OCI-LY3 (cell line): ENCODE results near the gene PDIA4.
A peak's percentile ranks its signal among the peaks of the same experiment; 100 is the strongest.

ENCODE experiments used
- H2AFZ ChIP-seq: fragments of 200-600, 300-600 bp; shearing (Covaris generic); 2 replicates; pipeline ENCODE4 v1.6.0; 2014; ENCODE audit warnings: antibody characterized with exemption, low read depth, low read length
- H3K27ac ChIP-seq: fragments of 200-600, 300-600 bp; sonication (generic); 2 replicates; pipeline ENCODE4 v1.5.1; 2014; ENCODE audit warnings: mild to moderate bottlenecking, low read length, moderate library complexity, mixed read lengths
- H3K27me3 ChIP-seq: fragments of 200-600, 300-600 bp; sonication (generic); 2 replicates; pipeline ENCODE4 v1.6.1; 2014; ENCODE audit warnings: low read depth, low read length, mixed read lengths
- H3K36me3 ChIP-seq: fragments of 200-600, 300-600 bp; sonication (generic); replicated peaks from 2 replicates; pipeline ENCODE3; 2014; ENCODE audit warnings: low read depth, low read length, mixed read lengths
- H3K4me1 ChIP-seq: fragments of 300-600, 200-600 bp; sonication (generic); 2 replicates; pipeline ENCODE4 v1.6.1; 2014; ENCODE audit warnings: low read length, mixed read lengths
- H3K4me2 ChIP-seq: fragments of 200-600, 300-600 bp; sonication (generic); 2 replicates; pipeline ENCODE4 v1.6.1; 2014; ENCODE audit warnings: low read length, mixed read lengths
- H3K4me3 ChIP-seq: fragments of 300-600, 200-600 bp; sonication (generic); 2 replicates; pipeline ENCODE4 v1.5.1; 2014; ENCODE audit warnings: antibody characterized with exemption, mild to moderate bottlenecking, low read length, moderate library complexity
- H3K79me2 ChIP-seq: fragments of 300-600, 200-600 bp; shearing (Covaris generic); 2 replicates; pipeline ENCODE4 v1.6.1; 2014; ENCODE audit warnings: mild to moderate bottlenecking, low read length, mixed read lengths
- H3K9ac ChIP-seq: fragments of 300-600, 200-600 bp; shearing (Covaris generic); 2 replicates; pipeline ENCODE4 v1.6.0; 2014; ENCODE audit warnings: mild to moderate bottlenecking, low read length, moderate library complexity
- H3K9me3 ChIP-seq: fragments of 200-600, 300-600 bp; shearing (Covaris generic); 2 replicates; pipeline ENCODE4 v1.6.1; 2014; ENCODE audit warnings: low read length, mixed read lengths; ENCODE audit not compliant: insufficient read depth
- H4K20me1 ChIP-seq: fragments of 200-600, 300-600 bp; sonication (generic); 2 replicates; pipeline ENCODE4 v1.6.1; 2016; ENCODE audit warnings: low read length, mixed read lengths; ENCODE audit not compliant: insufficient read depth
- EZH2phosphoT487 ChIP-seq: fragments of 200-600 bp; shearing (Covaris generic); IDR thresholded peaks from 2 replicates; pipeline ENCODE4 v1.6.1; 2018; ENCODE audit warnings: antibody characterized with exemption, mixed run types, low read depth
- TF ChIP-seq, protein P1 (sequence below): fragments of 200-600, 300-600 bp; sonication (generic); IDR thresholded peaks from 2 replicates; pipeline ENCODE4 v1.5.1; 2014; ENCODE audit warnings: antibody characterized with exemption, low read length, low read depth

Gene PDIA4

GRCh38 chr7:149011491-149011890, 16.8 kb downstream of the PDIA4 start:
- TF ChIP-seq, protein P1, sequence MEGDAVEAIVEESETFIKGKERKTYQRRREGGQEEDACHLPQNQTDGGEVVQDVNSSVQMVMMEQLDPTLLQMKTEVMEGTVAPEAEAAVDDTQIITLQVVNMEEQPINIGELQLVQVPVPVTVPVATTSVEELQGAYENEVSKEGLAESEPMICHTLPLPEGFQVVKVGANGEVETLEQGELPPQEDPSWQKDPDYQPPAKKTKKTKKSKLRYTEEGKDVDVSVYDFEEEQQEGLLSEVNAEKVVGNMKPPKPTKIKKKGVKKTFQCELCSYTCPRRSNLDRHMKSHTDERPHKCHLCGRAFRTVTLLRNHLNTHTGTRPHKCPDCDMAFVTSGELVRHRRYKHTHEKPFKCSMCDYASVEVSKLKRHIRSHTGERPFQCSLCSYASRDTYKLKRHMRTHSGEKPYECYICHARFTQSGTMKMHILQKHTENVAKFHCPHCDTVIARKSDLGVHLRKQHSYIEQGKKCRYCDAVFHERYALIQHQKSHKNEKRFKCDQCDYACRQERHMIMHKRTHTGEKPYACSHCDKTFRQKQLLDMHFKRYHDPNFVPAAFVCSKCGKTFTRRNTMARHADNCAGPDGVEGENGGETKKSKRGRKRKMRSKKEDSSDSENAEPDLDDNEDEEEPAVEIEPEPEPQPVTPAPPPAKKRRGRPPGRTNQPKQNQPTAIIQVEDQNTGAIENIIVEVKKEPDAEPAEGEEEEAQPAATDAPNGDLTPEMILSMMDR: no peak
- no peak for TF ChIP-seq EZH2phosphoT487
- Histone ChIP-seq H3K27ac (no peak overlapping the region), H2AFZ (no peak overlapping the region), H3K79me2 (peaks cover 29% of the 10 kb centered on the region; the same call in 1 of the 2 replicates), H3K4me2 (no peak overlapping the region), H4K20me1 (no peaks in the 10 kb centered on the region; the same call in 1 of the 2 replicates), H3K27me3 (no peaks in the 10 kb centered on the region), H3K36me3 (peaks cover 81% of the 10 kb centered on the region), H3K4me1 (no peaks in the 10 kb centered on the region), H3K9ac (no peak overlapping the region), H3K9me3 (no peaks in the 10 kb centered on the region), H3K4me3 (no peak overlapping the region)

GRCh38 chr7:149010451-149010850, 17.9 kb downstream of the PDIA4 start:
- Histone ChIP-seq H3K4me1 (no peaks in the 10 kb centered on the region), H3K4me2 (no peak overlapping the region), H3K9ac (no peak overlapping the region), H3K36me3 (peaks cover 85% of the 10 kb centered on the region), H4K20me1 (no peaks in the 10 kb centered on the region; the same call in 1 of the 2 replicates), H2AFZ (no peak overlapping the region), H3K4me3 (no peak overlapping the region), H3K27ac (no peak overlapping the region), H3K9me3 (no peaks in the 10 kb centered on the region), H3K79me2 (peaks cover 25% of the 10 kb centered on the region; the same call in 1 of the 2 replicates), H3K27me3 (no peaks in the 10 kb centered on the region)
- no peak for TF ChIP-seq EZH2phosphoT487
- TF ChIP-seq, protein P1: no peak

GRCh38 chr7:149009527-149009926, 18.8 kb downstream of the PDIA4 start:
- Histone ChIP-seq H2AFZ (no peak overlapping the region), H3K27ac (no peak overlapping the region), H3K79me2 (peaks cover 20% of the 10 kb centered on the region; the same call in 1 of the 2 replicates), H3K4me3 (no peak overlapping the region), H3K27me3 (no peaks in the 10 kb centered on the region), H3K4me1 (no peaks in the 10 kb centered on the region), H4K20me1 (no peaks in the 10 kb centered on the region), H3K9me3 (no peaks in the 10 kb centered on the region), H3K4me2 (no peak overlapping the region), H3K36me3 (peaks cover 85% of the 10 kb centered on the region), H3K9ac (no peak overlapping the region)
- no peak for TF ChIP-seq EZH2phosphoT487
- TF ChIP-seq, protein P1: no peak

- Histone ChIP-seq H3K36me3 (peaks cover 89% of the 10 kb centered on the region), H3K27me3 (no peaks in the 10 kb centered on the region), H4K20me1 (no peaks in the 10 kb centered on the region; the same call in 1 of the 2 replicates)
Observed at GRCh38 chr7:149007611-149008010, 20.7 kb downstream of the PDIA4 start.

More at GRCh38 chr7:149007611-149008010, 20.7 kb downstream of the PDIA4 start:
- peaks cover 18% of the 10 kb centered on the region; the same call in 1 of the 2 replicates for H3K79me2 ChIP-seq
- no peak overlapping the region for H3K4me3 ChIP-seq
- H3K9ac ChIP-seq: no peak overlapping the region
- H3K27ac ChIP-seq: no peak overlapping the region
- no peak for TF ChIP-seq EZH2phosphoT487
- TF ChIP-seq, protein P1: peak; percentile 17
- no peaks in the 10 kb centered on the region for H3K4me1 ChIP-seq
- no peak overlapping the region for H2AFZ ChIP-seq
- no peaks in the 10 kb centered on the region for H3K9me3 ChIP-seq
- no peak overlapping the region for H3K4me2 ChIP-seq
